ENCODE measurements around the gene STUM. TPM values are rescaled to one million over a fixed set of nuclear protein-coding genes. Genes with fewer than 3 reads are reported as not detected.
"Not testable (repeated sequence)": the region's sequence is repeated elsewhere in the genome, so short reads cannot be mapped to it uniquely, and the experiment has no call there.

The STUM gene
- total and polyA plus RNA-seq, 4 donors = 4.8 to 21.1 (median 15.0) TPM

DNA sequence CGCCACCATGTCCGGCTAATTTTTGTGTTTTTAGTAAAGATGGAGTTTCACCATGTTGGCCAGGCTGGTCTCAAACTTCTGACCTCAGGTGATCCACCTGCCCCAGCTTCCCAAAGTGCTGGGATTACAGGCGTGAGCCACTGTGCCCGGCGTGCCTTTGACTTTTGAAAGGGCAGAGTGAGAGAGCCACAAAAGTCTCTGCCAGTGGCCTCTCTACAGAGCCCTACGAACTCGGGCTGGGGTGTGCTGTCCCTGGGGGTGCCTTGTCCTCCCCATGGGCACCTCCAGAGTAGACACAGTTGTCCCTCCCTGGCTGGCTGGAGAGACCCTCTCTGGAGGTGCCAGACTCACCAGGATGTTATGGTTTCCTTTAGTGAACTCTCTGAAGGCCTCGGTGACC, 90.6 kb downstream of the STUM start:
- peaks cover 52% of the 10 kb centered on the region for H3K4me1 ChIP-seq (ENCODE audit: control insufficient read depth, insufficient read depth, low read length)
- not testable (repeated sequence) for DNase-seq (ENCODE audit: low read depth in 4 of 6, low spot score in 6 of 6); H3K4me3 ChIP-seq (ENCODE audit: low read depth, low read length); H3K27ac ChIP-seq (ENCODE audit: low read depth, low read length); H3K9me3 ChIP-seq (ENCODE audit: control insufficient read depth, insufficient read depth, low read length); H3K27me3 ChIP-seq (ENCODE audit: control insufficient read depth, insufficient read depth, low read length)
- peaks cover 88% of the 10 kb centered on the region for H3K36me3 ChIP-seq (ENCODE audit: control insufficient read depth, insufficient read depth, low read length)
- 95% methylated on average over 6 of the region's 8 CpGs for WGBS (ENCODE audit: insufficient coverage)

DNA sequence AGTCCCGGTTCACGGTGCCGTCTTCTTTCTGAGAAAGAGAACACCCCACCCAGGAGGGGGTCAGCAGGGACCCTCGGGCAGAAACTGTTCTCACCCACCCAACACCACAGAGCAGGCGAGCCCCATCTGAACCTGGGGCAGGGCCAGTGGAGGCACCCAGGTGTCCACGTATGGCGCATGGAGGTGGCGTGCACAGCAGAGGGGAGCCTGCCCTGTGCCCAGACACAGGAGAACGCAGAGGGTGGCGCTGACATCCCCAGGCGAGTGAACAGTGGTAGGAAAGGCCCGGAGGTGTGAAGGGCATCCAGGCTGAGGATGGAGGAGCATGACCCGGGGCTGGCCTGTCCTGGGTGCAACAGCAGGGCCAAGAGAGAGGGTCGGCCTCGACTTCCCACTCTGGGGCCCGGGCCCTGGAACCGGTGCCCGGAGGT, 91.1 kb downstream of the STUM start:
- H3K4me1 ChIP-seq (ENCODE audit: control insufficient read depth, insufficient read depth, low read length) = peaks cover 55% of the 10 kb centered on the region
- peaks cover 88% of the 10 kb centered on the region for H3K36me3 ChIP-seq (ENCODE audit: control insufficient read depth, insufficient read depth, low read length)
- no peaks in the 10 kb centered on the region for H3K9me3 ChIP-seq (ENCODE audit: control insufficient read depth, insufficient read depth, low read length)
- H3K4me3 ChIP-seq (ENCODE audit: low read depth, low read length) = no peak overlapping the region
- WGBS (ENCODE audit: insufficient coverage) = 92% methylated on average over 14 of the region's 18 CpGs
- no peak for DNase-seq (ENCODE audit: low read depth in 4 of 6, low spot score in 6 of 6)
- no peak overlapping the region for H3K27ac ChIP-seq (ENCODE audit: low read depth, low read length)
- no peaks in the 10 kb centered on the region for H3K27me3 ChIP-seq (ENCODE audit: control insufficient read depth, insufficient read depth, low read length)

DNA sequence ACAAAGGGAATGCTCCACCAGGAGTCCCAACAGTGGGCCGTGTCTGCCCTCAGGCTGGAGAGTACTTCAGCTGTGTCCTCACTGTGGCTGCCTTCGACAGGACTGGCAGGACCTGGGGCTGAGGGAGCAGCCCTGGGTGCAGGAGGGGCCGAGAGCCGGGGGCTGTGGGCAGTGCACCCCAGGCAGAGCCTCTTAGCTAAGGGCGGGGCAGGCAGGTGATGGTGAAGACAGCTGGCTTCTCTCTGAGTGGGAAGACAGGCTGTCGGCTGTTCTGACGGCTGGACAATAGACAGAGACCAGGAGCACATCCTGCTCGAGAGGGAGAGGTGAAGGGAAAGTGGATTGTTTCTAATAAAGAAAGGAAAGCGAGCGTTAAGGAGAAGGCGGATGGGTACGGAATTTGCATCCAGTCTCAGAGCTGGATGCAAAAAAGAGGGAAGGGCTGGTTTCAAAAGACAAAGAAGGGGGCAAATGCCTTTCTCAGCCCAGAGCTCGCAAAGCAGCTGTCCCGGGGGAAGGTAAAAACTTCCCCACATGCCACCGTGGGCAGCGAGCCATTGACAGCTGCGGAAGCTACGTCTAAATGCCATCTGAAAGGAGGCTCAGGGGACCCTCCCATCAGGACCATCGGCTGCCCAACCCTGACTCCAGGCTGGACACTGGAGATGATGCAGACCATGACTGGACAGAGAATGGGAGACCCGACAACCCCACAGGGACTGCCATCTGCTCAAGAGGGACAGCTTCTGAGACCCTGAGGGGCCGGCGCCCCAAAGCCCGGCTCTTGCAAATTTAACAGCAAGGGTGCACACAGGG, 92.0 kb downstream of the STUM start:
- Histone ChIP-seq H3K4me1 (ENCODE audit: control insufficient read depth, insufficient read depth, low read length) (peaks cover 55% of the 10 kb centered on the region), H3K4me3 (ENCODE audit: low read depth, low read length) (no peak overlapping the region), H3K9me3 (ENCODE audit: control insufficient read depth, insufficient read depth, low read length) (no peaks in the 10 kb centered on the region), H3K27ac (ENCODE audit: low read depth, low read length) (no peak overlapping the region), H3K36me3 (ENCODE audit: control insufficient read depth, insufficient read depth, low read length) (peaks cover 88% of the 10 kb centered on the region), H3K27me3 (ENCODE audit: control insufficient read depth, insufficient read depth, low read length) (no peaks in the 10 kb centered on the region)
- DNase-seq (ENCODE audit: low read depth in 4 of 6, low spot score in 6 of 6) = no peak
- 61% methylated on average over 23 of the region's 23 CpGs for WGBS (ENCODE audit: insufficient coverage)

GRCh38 chr1:226641671-226642231, 93.2 kb downstream of the STUM start:
- no peaks in the 10 kb centered on the region for H3K27me3 ChIP-seq (ENCODE audit: control insufficient read depth, insufficient read depth, low read length)
- peaks cover 87% of the 10 kb centered on the region for H3K36me3 ChIP-seq (ENCODE audit: control insufficient read depth, insufficient read depth, low read length)
- 93% methylated on average over 21 of the region's 23 CpGs for WGBS (ENCODE audit: insufficient coverage)
- H3K9me3 ChIP-seq (ENCODE audit: control insufficient read depth, insufficient read depth, low read length) = no peaks in the 10 kb centered on the region
- DNase-seq (ENCODE audit: low read depth in 4 of 6, low spot score in 6 of 6) = no peak
- peaks cover 58% of the 10 kb centered on the region for H3K4me1 ChIP-seq (ENCODE audit: control insufficient read depth, insufficient read depth, low read length)
- no peak overlapping the region for H3K4me3 ChIP-seq (ENCODE audit: low read depth, low read length)
- no peak overlapping the region for H3K27ac ChIP-seq (ENCODE audit: low read depth, low read length)

DNA sequence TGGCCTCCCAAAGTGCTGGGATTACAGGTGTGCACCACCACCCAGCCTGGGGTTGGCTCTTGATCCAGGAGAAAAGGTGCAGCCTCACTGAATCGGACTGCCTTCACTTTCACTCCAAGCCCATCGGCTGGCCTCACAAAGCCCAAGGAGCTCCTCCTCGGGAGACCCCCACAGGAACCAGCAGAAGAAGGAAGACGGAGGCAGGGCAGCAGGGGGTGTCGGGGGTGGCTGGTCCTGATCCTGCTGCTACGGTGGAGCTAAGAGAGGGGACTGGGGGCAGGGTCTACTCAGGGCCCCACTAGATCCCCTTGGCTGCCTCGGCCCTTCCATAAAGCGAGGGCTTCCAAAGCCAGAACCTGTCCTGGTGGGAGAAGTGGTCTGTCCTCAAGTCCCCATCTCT, 93.9 kb downstream of the STUM start:
- H3K27ac ChIP-seq (ENCODE audit: low read depth, low read length) = no peak overlapping the region
- WGBS (ENCODE audit: insufficient coverage) = 91% methylated on average over 6 of the region's 8 CpGs
- H3K9me3 ChIP-seq (ENCODE audit: control insufficient read depth, insufficient read depth, low read length) = no peaks in the 10 kb centered on the region
- H3K27me3 ChIP-seq (ENCODE audit: control insufficient read depth, insufficient read depth, low read length) = no peaks in the 10 kb centered on the region
- peaks cover 87% of the 10 kb centered on the region for H3K36me3 ChIP-seq (ENCODE audit: control insufficient read depth, insufficient read depth, low read length)
- DNase-seq (ENCODE audit: low read depth in 4 of 6, low spot score in 6 of 6) = no peak
- peaks cover 54% of the 10 kb centered on the region for H3K4me1 ChIP-seq (ENCODE audit: control insufficient read depth, insufficient read depth, low read length)
- H3K4me3 ChIP-seq (ENCODE audit: low read depth, low read length) = no peak overlapping the region

- H3K4me3 ChIP-seq (ENCODE audit: low read depth, low read length) = no peak overlapping the region
- H3K36me3 ChIP-seq (ENCODE audit: control insufficient read depth, insufficient read depth, low read length) = peaks cover 87% of the 10 kb centered on the region
- H3K9me3 ChIP-seq (ENCODE audit: control insufficient read depth, insufficient read depth, low read length) = no peaks in the 10 kb centered on the region
- DNase-seq (ENCODE audit: low read depth in 4 of 6, low spot score in 6 of 6) = no peak
- 74% methylated on average over 4 of the region's 9 CpGs for WGBS (ENCODE audit: insufficient coverage)
- no peaks in the 10 kb centered on the region for H3K27me3 ChIP-seq (ENCODE audit: control insufficient read depth, insufficient read depth, low read length)
- peaks cover 46% of the 10 kb centered on the region for H3K4me1 ChIP-seq (ENCODE audit: control insufficient read depth, insufficient read depth, low read length)
- no peak overlapping the region for H3K27ac ChIP-seq (ENCODE audit: low read depth, low read length)
Observed at GRCh38 chr1:226643177-226643576, 94.6 kb downstream of the STUM start.

GRCh38 chr1:226643611-226644540, 95.3 kb downstream of the STUM start:
- 83% methylated on average over 7 of the region's 18 CpGs for WGBS (ENCODE audit: insufficient coverage)
- no peak for DNase-seq (ENCODE audit: low read depth in 4 of 6, low spot score in 6 of 6)
- Histone ChIP-seq H3K27me3 (ENCODE audit: control insufficient read depth, insufficient read depth, low read length) (no peaks in the 10 kb centered on the region), H3K9me3 (ENCODE audit: control insufficient read depth, insufficient read depth, low read length) (no peaks in the 10 kb centered on the region), H3K4me1 (ENCODE audit: control insufficient read depth, insufficient read depth, low read length) (peaks cover 40% of the 10 kb centered on the region), H3K27ac (ENCODE audit: low read depth, low read length) (no peak overlapping the region), H3K4me3 (ENCODE audit: low read depth, low read length) (no peak overlapping the region), H3K36me3 (ENCODE audit: control insufficient read depth, insufficient read depth, low read length) (peaks cover 81% of the 10 kb centered on the region)

DNA sequence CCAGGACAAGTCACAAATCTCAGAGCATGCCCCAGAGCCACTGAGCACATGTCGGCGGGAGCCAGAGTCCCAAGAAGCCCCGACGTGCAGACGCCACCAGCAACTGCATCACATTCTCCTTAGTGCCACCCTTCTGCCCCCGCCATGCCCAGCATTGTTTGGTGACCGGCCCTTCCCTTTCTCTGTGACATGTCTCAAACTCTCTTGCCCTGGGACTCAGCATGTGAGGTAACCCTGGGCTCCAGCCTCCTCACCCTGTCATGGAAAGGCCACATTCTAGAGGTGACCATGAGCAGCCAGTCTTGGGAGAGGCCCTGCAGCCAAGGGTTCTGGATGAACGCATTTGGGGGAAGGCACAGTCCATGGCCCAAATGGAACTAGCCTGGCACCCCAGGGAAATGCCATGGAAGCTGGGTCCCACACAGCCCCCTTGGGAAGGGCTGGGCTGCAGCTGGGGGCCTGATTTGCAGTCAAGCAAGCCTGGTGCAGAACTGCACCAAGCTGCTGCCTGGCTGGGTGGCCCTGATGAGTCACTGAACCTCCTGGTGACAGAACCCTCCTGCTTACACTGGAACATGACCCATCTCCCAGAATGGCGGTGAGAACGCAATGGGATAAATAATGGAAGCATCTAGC, 96.1 kb downstream of the STUM start:
- H3K4me1 ChIP-seq (ENCODE audit: control insufficient read depth, insufficient read depth, low read length) = peaks cover 35% of the 10 kb centered on the region
- no peak overlapping the region for H3K4me3 ChIP-seq (ENCODE audit: low read depth, low read length)
- WGBS (ENCODE audit: insufficient coverage) = 81% methylated on average over 8 of the region's 10 CpGs
- no peaks in the 10 kb centered on the region for H3K9me3 ChIP-seq (ENCODE audit: control insufficient read depth, insufficient read depth, low read length)
- H3K27ac ChIP-seq (ENCODE audit: low read depth, low read length) = no peak overlapping the region
- H3K36me3 ChIP-seq (ENCODE audit: control insufficient read depth, insufficient read depth, low read length) = peaks cover 76% of the 10 kb centered on the region
- no peaks in the 10 kb centered on the region for H3K27me3 ChIP-seq (ENCODE audit: control insufficient read depth, insufficient read depth, low read length)
- no peak for DNase-seq (ENCODE audit: low read depth in 4 of 6, low spot score in 6 of 6)

DNA sequence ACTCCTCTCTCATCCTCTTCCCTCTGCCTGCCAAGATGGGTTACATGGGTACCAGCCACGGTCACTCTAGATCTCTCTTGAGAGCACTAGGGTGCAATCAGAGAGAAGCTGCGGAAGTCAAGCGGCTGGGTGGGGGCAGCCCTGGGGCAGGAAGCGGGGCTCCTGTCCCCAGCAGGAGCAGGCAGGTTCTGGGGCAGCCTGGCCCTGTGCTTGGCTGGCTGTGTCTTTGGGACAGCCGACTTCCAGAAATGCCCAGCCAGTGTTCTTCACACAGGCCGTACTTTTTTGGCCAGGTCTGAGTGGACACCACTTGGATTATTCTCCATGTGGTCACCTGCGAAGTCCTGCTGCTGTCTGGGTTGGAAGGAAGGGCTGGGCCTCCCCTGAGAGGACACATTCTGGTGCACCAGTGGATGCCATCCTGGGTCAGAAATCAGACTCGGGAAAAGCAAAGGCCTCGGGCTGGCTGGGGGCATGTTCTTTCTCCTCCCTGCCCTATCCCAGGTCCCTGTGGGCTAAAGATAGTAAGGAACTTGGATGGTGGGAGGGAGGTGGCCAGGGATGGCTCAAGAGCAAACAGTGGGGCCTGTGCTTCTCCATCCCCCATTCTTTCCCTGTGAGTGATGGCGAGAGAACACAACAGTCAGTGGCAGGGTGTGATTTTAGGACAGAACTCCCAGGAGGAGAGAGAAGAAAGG, 96.9 kb downstream of the STUM start:
- DNase-seq (ENCODE audit: low read depth in 4 of 6, low spot score in 6 of 6) = no peak
- Histone ChIP-seq H3K9me3 (ENCODE audit: control insufficient read depth, insufficient read depth, low read length) (no peaks in the 10 kb centered on the region), H3K27me3 (ENCODE audit: control insufficient read depth, insufficient read depth, low read length) (no peaks in the 10 kb centered on the region), H3K27ac (ENCODE audit: low read depth, low read length) (no peak overlapping the region), H3K4me1 (ENCODE audit: control insufficient read depth, insufficient read depth, low read length) (peaks cover 42% of the 10 kb centered on the region), H3K4me3 (ENCODE audit: low read depth, low read length) (no peak overlapping the region), H3K36me3 (ENCODE audit: control insufficient read depth, insufficient read depth, low read length) (peaks cover 68% of the 10 kb centered on the region)
- WGBS (ENCODE audit: insufficient coverage) = 90% methylated on average over 6 of the region's 10 CpGs
